Progenitor cell of endocrine pancreas (in vitro differentiated cells): ENCODE data around the gene RGS3. TPM values are rescaled to one million over a fixed set of nuclear protein-coding genes. Genes with fewer than 3 reads are reported as not detected.

Experiments
- DNase-seq: peaks from one replicate; pipeline ENCODE4 v3.0.0; 2021; ENCODE audit warnings: low spot score; ENCODE audit not compliant: unreplicated experiment
- H3K27ac Mint-ChIP-seq: 2 replicates; pipeline ENCODE4 v1.8.0; 2021; ENCODE audit warnings: mild to moderate bottlenecking, moderate library complexity, mixed read lengths
- H3K27me3 Mint-ChIP-seq: 2 replicates; pipeline ENCODE4 v1.8.0; 2021; ENCODE audit warnings: mixed read lengths
- H3K36me3 Mint-ChIP-seq: 2 replicates; pipeline ENCODE4 v1.8.0; 2022; ENCODE audit warnings: mixed read lengths; ENCODE audit not compliant: insufficient read depth
- H3K4me1 Mint-ChIP-seq: 2 replicates; pipeline ENCODE4 v1.8.0; 2021; ENCODE audit warnings: low read depth, mixed read lengths
- H3K4me3 Mint-ChIP-seq: 2 replicates; pipeline ENCODE4 v1.8.0; 2021; ENCODE audit warnings: low read depth, mild to moderate bottlenecking, moderate library complexity, mixed read lengths
- H3K9me3 Mint-ChIP-seq: 2 replicates; pipeline ENCODE4 v1.8.0; 2021; ENCODE audit warnings: low read depth, mixed read lengths
- CTCF ChIP-seq: fragments of 200-600 bp; sonication (generic); IDR thresholded peaks from one replicate; pipeline ENCODE4 v1.5.0; 2021; ENCODE audit warnings: antibody characterized with exemption, mild to moderate bottlenecking; ENCODE audit not compliant: unreplicated experiment
- total RNA-seq: library from RNA; stranded (reverse); gene quantifications from 2 replicates; pipeline ENCODE4 v1.2.1, GENCODE V29; 2021

The RGS3 gene
- total RNA-seq, 1 donor from 2014 or later = 39.3 TPM

GRCh38 chr9:113585555-113585954 lies 122.0 kb downstream of the RGS3 start:
- no peaks in the 10 kb centered on the region for H3K27me3 Mint-ChIP-seq
- H3K4me1 Mint-ChIP-seq = no peaks in the 10 kb centered on the region
- peaks cover 2% of the 10 kb centered on the region for H3K36me3 Mint-ChIP-seq
- H3K9me3 Mint-ChIP-seq = no peaks in the 10 kb centered on the region
- peak overlapping the region; percentile 74 for H3K27ac Mint-ChIP-seq
- no peak overlapping the region for H3K4me3 Mint-ChIP-seq
- no peak for TF ChIP-seq CTCF
- no peak for DNase-seq

GRCh38 chr9:113587471-113588031 lies 124.0 kb downstream of the RGS3 start:
- DNase-seq = peak; percentile 51
- H3K9me3 Mint-ChIP-seq = no peaks in the 10 kb centered on the region
- H3K4me1 Mint-ChIP-seq = peaks cover 3% of the 10 kb centered on the region
- H3K36me3 Mint-ChIP-seq = peaks cover 2% of the 10 kb centered on the region
- H3K27me3 Mint-ChIP-seq = no peaks in the 10 kb centered on the region
- no peak overlapping the region for H3K4me3 Mint-ChIP-seq
- no peak overlapping the region for H3K27ac Mint-ChIP-seq
- peak; percentile 62 for TF ChIP-seq CTCF

- peaks cover 6% of the 10 kb centered on the region for H3K4me1 Mint-ChIP-seq
- peaks cover 2% of the 10 kb centered on the region for H3K36me3 Mint-ChIP-seq
- no peak overlapping the region for H3K27ac Mint-ChIP-seq
- no peak for TF ChIP-seq CTCF
- H3K4me3 Mint-ChIP-seq = no peak overlapping the region
- no peaks in the 10 kb centered on the region for H3K27me3 Mint-ChIP-seq
- H3K9me3 Mint-ChIP-seq = no peaks in the 10 kb centered on the region
- DNase-seq = no peak
These were observed 124.8 kb downstream of the RGS3 start for GRCh38 chr9:113588242-113588810.

GRCh38 chr9:113588936-113589335 lies 125.4 kb downstream of the RGS3 start:
- Mint-ChIP-seq H3K9me3 (no peaks in the 10 kb centered on the region), H3K27ac (no peak overlapping the region), H3K27me3 (no peaks in the 10 kb centered on the region), H3K36me3 (peaks cover 2% of the 10 kb centered on the region), H3K4me3 (no peak overlapping the region), H3K4me1 (peaks cover 11% of the 10 kb centered on the region)
- no peak for TF ChIP-seq CTCF
- no peak for DNase-seq

GRCh38 chr9:113589407-113589806 lies 125.9 kb downstream of the RGS3 start:
- Mint-ChIP-seq H3K4me3 (no peak overlapping the region), H3K4me1 (peaks cover 14% of the 10 kb centered on the region), H3K36me3 (peaks cover 2% of the 10 kb centered on the region), H3K9me3 (no peaks in the 10 kb centered on the region), H3K27ac (no peak overlapping the region), H3K27me3 (no peaks in the 10 kb centered on the region)
- no peak for DNase-seq
- no peak for TF ChIP-seq CTCF
